OCI-LY7 (cell line): ENCODE results near the gene UBE3D. TPM values are rescaled to one million over a fixed set of nuclear protein-coding genes. Genes with fewer than 3 reads are reported as not detected.

Source experiments
- BruUV-seq: library from RNA; stranded (reverse); fragments of 400-500 nt; replicated peaks from 2 replicates; lab custom pipeline; 2021; lab: Mats Ljungman, UMichigan
- CTCF ChIA-PET: fragments of 300-600 bp; sonication (Branson Sonifier 250); formaldehyde crosslinking; loops from one replicate; lab custom pipeline; 2022; ENCODE audit warnings: antibody characterized with exemption; ENCODE audit not compliant: unreplicated experiment; lab: Charles Lee
- POLR2A ChIA-PET: fragments of 300-600 bp; sonication (Branson Sonifier 250); formaldehyde crosslinking; loops from one replicate; lab custom pipeline; 2022; ENCODE audit warnings: antibody characterized with exemption; lab: Charles Lee
- DNase-seq: peaks from one replicate; pipeline ENCODE4 v3.0.0-alpha.2; 2015; ENCODE audit warnings: low spot score
- H2AFZ ChIP-seq: fragments of 200-600 bp; sonication (generic), shearing (Covaris generic); 2 replicates; pipeline ENCODE4 v1.6.1; 2014; ENCODE audit warnings: mild to moderate bottlenecking, antibody characterized with exemption, low read length, moderate library complexity
- H3K27ac ChIP-seq: fragments of 200-600 bp; sonication (generic); 2 replicates; pipeline ENCODE4 v1.5.1; 2014; ENCODE audit warnings: mixed run types, low read depth, mild to moderate bottlenecking, moderate library complexity, low read length, inconsistent platforms; ENCODE audit not compliant: poor library complexity, severe bottlenecking
- H3K36me3 ChIP-seq: fragments of 200-600 bp; sonication (generic); 2 replicates; pipeline ENCODE4 v1.6.1; 2014; ENCODE audit warnings: mild to moderate bottlenecking, antibody characterized with exemption, low read length, moderate library complexity, mixed read lengths; ENCODE audit not compliant: insufficient read depth
- H3K4me1 ChIP-seq: fragments of 200-600 bp; sonication (generic); 2 replicates; pipeline ENCODE4 v1.5.1; 2014; ENCODE audit warnings: mild to moderate bottlenecking, low read length; ENCODE audit not compliant: insufficient read depth, poor library complexity, severe bottlenecking
- H3K4me2 ChIP-seq: fragments of 200-600 bp; sonication (generic); 2 replicates; pipeline ENCODE4 v1.6.1; 2014; ENCODE audit warnings: mild to moderate bottlenecking, low read length
- H3K4me3 ChIP-seq: fragments of 200-600 bp; sonication (generic); 2 replicates; pipeline ENCODE4 v1.5.1; 2014; ENCODE audit warnings: mild to moderate bottlenecking, low read depth, low read length; ENCODE audit not compliant: poor library complexity, severe bottlenecking
- H3K79me2 ChIP-seq: fragments of 200-600 bp; sonication (generic); 2 replicates; pipeline ENCODE4 v1.6.1; 2016; ENCODE audit warnings: low read depth, mild to moderate bottlenecking, low read length, moderate library complexity, mixed read lengths; ENCODE audit not compliant: insufficient read depth
- H3K9me2 ChIP-seq: fragments of 200-600 bp; sonication (generic); 2 replicates; pipeline ENCODE4 v1.6.1; 2016; ENCODE audit warnings: mild to moderate bottlenecking, low read length, mixed read lengths; ENCODE audit not compliant: insufficient read depth
- H3K9me3 ChIP-seq: fragments of 200-600 bp; sonication (generic); 2 replicates; pipeline ENCODE4 v1.6.1; 2014; ENCODE audit warnings: mild to moderate bottlenecking, mixed run types, low read length, mixed read lengths
- H4K20me1 ChIP-seq: fragments of 200-600 bp; sonication (generic); 2 replicates; pipeline ENCODE4 v1.6.1; 2014; ENCODE audit warnings: mild to moderate bottlenecking, antibody characterized with exemption, low read length, moderate library complexity, mixed read lengths; ENCODE audit not compliant: insufficient read depth
- EZH2phosphoT487 ChIP-seq: fragments of 200-600 bp; sonication (generic); IDR thresholded peaks from 2 replicates; pipeline ENCODE4 v1.6.1; 2018; ENCODE audit warnings: low read depth, borderline replicate concordance, mild to moderate bottlenecking, mixed run types, antibody characterized with exemption, low read length, moderate library complexity, mixed read lengths
- intact Hi-C: fragments of 100-400 bp; cut with micrococcal nuclease; formaldehyde crosslinking; loops from one replicate; pipeline ENCODE4 v1.10.0; 2022; ENCODE audit not compliant: unreplicated experiment
- total RNA-seq, 2 experiments: library from RNA; depleted of rRNA in 1 of 2; stranded (reverse); fragments of >200 nt in 1 of 2; shearing (Covaris generic) in 1 of 2; gene quantifications; 2 replicates each; pipeline ENCODE4 v1.2.3, GENCODE V29; 2014 to 2022
- TF ChIP-seq, protein P1 (sequence below): fragments of 200-600 bp; sonication (generic); conservative IDR thresholded peaks from 2 replicates; pipeline ENCODE4 v1.5.1; 2014; ENCODE audit warnings: mild to moderate bottlenecking, antibody characterized with exemption, low read length, moderate library complexity, mixed read lengths

Gene UBE3D
- total RNA-seq, 2 experiments from 2014 or later, result 11.0 to 15.1 TPM

- H3K4me3 ChIP-seq, result no peak overlapping the region
- H3K79me2 ChIP-seq, result no peaks in the 10 kb centered on the region
- H3K4me2 ChIP-seq, result no peak overlapping the region
- intact Hi-C loops, result no loop called here
- ChIA-PET POLR2A (interaction anchor here (0.6 kb wide), 1 partner anchor 285 kb away, joined by 3 read pairs; no protein-coding TSS in a partner anchor), CTCF (no interaction called here)
- no peaks in the 10 kb centered on the region for H3K9me2 ChIP-seq
- H3K4me1 ChIP-seq, result no peaks in the 10 kb centered on the region
- H3K9me3 ChIP-seq, result no peaks in the 10 kb centered on the region
- H3K27ac ChIP-seq, result no peak overlapping the region
- no peaks in the 10 kb centered on the region for H3K36me3 ChIP-seq
- H2AFZ ChIP-seq, result no peak overlapping the region
- TF ChIP-seq EZH2phosphoT487, result no peak
- TF ChIP-seq, protein P1, sequence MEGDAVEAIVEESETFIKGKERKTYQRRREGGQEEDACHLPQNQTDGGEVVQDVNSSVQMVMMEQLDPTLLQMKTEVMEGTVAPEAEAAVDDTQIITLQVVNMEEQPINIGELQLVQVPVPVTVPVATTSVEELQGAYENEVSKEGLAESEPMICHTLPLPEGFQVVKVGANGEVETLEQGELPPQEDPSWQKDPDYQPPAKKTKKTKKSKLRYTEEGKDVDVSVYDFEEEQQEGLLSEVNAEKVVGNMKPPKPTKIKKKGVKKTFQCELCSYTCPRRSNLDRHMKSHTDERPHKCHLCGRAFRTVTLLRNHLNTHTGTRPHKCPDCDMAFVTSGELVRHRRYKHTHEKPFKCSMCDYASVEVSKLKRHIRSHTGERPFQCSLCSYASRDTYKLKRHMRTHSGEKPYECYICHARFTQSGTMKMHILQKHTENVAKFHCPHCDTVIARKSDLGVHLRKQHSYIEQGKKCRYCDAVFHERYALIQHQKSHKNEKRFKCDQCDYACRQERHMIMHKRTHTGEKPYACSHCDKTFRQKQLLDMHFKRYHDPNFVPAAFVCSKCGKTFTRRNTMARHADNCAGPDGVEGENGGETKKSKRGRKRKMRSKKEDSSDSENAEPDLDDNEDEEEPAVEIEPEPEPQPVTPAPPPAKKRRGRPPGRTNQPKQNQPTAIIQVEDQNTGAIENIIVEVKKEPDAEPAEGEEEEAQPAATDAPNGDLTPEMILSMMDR, result no peak
- H4K20me1 ChIP-seq, result no peaks in the 10 kb centered on the region
- no TSS peak for BruUV-seq
- DNase-seq, result no peak
These were observed 75.8 kb downstream of the UBE3D start for GRCh38 chr6:82989736-82990290.

- CTCF ChIA-PET, result no interaction called here
- no TSS peak for BruUV-seq
- intact Hi-C loops, result no loop called here
- no peak for TF ChIP-seq EZH2phosphoT487
- TF ChIP-seq, protein P1, result no peak
- no peak overlapping the region for H2AFZ ChIP-seq
- no peaks in the 10 kb centered on the region for H3K36me3 ChIP-seq
- no peaks in the 10 kb centered on the region for H3K9me2 ChIP-seq
- POLR2A ChIA-PET, result interaction anchor here (0.6 kb wide), 1 partner anchor 284 kb away, joined by 3 read pairs; no protein-coding TSS in a partner anchor
- no peak overlapping the region for H3K4me3 ChIP-seq
- no peaks in the 10 kb centered on the region for H4K20me1 ChIP-seq
- no peaks in the 10 kb centered on the region for H3K4me1 ChIP-seq
- H3K27ac ChIP-seq, result no peak overlapping the region
- no peaks in the 10 kb centered on the region for H3K79me2 ChIP-seq
- H3K9me3 ChIP-seq, result no peaks in the 10 kb centered on the region
- H3K4me2 ChIP-seq, result no peak overlapping the region
- DNase-seq, result no peak
These were observed 76.7 kb downstream of the UBE3D start for GRCh38 chr6:82988930-82989351.

DNA sequence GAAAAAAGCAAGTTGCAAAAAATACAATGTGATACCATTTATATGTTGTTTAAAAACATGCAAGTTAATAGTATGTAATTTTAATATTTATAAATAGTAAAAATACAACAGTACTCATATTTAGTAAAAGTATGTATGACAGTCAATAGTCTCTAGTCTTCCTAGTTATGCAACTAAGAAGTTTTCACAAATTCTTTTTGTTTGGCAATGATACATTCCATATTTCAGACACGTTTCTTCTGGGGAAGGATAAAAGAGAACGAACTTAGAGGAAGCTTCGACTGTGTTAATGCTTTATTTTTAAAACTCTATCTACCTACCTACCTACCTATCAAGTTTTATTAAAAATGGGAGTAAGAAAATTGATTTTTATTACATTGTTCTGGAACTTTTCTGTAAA, 77.7 kb downstream of the UBE3D start:
- TF ChIP-seq EZH2phosphoT487, result no peak
- TF ChIP-seq, protein P1, result no peak
- no peak overlapping the region for H3K4me2 ChIP-seq
- no peak for DNase-seq
- intact Hi-C loops, result no loop called here
- H2AFZ ChIP-seq, result no peak overlapping the region
- no peak overlapping the region for H3K27ac ChIP-seq
- ChIA-PET CTCF (no interaction called here), POLR2A (no interaction called here)
- H3K4me3 ChIP-seq, result no peak overlapping the region
- no peaks in the 10 kb centered on the region for H3K79me2 ChIP-seq
- H3K4me1 ChIP-seq, result no peaks in the 10 kb centered on the region
- no peaks in the 10 kb centered on the region for H3K9me3 ChIP-seq
- H4K20me1 ChIP-seq, result no peaks in the 10 kb centered on the region
- no peaks in the 10 kb centered on the region for H3K36me3 ChIP-seq
- no TSS peak for BruUV-seq
- H3K9me2 ChIP-seq, result no peaks in the 10 kb centered on the region
